ENCODE results near the gene TANC2. TPM values are rescaled to one million over a fixed set of nuclear protein-coding genes. Genes with fewer than 3 reads are reported as not detected.

TANC2 gene
- total RNA-seq, 1 experiment from 2014 or later = 30.4 TPM

- DNase-seq (ENCODE audit: low read depth) = peak; percentile 21
Measured at GRCh38 chr17:63001689-63002394, 35.8 kb downstream of the TANC2 start.

- DNase-seq (ENCODE audit: low read depth) = no peak
Measured at GRCh38 chr17:63002625-63003024, 36.6 kb downstream of the TANC2 start.

GRCh38 chr17:63015824-63016223 lies 49.8 kb downstream of the TANC2 start:
- no peak for DNase-seq (ENCODE audit: low read depth)

Other genes starting within 250 kb of the TANC2 start
- 0.11 and 0.13 TPM in 2 replicates for gene MARCHF10, start 157.9 kb upstream of the TANC2 start, total RNA-seq (2014; rRNA removed)

Data from LHCN-M2 (cell line).